Fibroblast of skin of left quadriceps (primary cell): ENCODE results near the gene PLPPR2.
"Not testable (repeated sequence)": the region's sequence is repeated elsewhere in the genome, so short reads cannot be mapped to it uniquely, and the experiment has no call there.

Experiments used
- DNase-seq, 2 experiments: peaks; one replicate each; pipeline ENCODE4 v3.0.0-alpha.2; 2013; ENCODE audit warnings: low read depth in 2 of 2

The PLPPR2 gene

GRCh38 chr19:11397089-11397610, 41.9 kb downstream of the PLPPR2 start:
- DNase-seq = no peak

- no peak for DNase-seq
Measured at GRCh38 chr19:11399667-11400066, 44.4 kb downstream of the PLPPR2 start.

GRCh38 chr19:11400798-11401197, 45.6 kb downstream of the PLPPR2 start:
- DNase-seq = no peak

- DNase-seq = no peak
Measured at GRCh38 chr19:11401808-11402543, 46.7 kb downstream of the PLPPR2 start.

GRCh38 chr19:11404588-11405222, 49.5 kb downstream of the PLPPR2 start:
- no peak for DNase-seq

- DNase-seq = no peak
Measured at GRCh38 chr19:11405846-11406643, 50.8 kb downstream of the PLPPR2 start.

- DNase-seq = not testable (repeated sequence)
Measured at GRCh38 chr19:11406703-11407236, 51.5 kb downstream of the PLPPR2 start.

GRCh38 chr19:11408591-11408990, 53.4 kb downstream of the PLPPR2 start:
- DNase-seq = no peak

GRCh38 chr19:11410682-11411081, 55.5 kb downstream of the PLPPR2 start:
- DNase-seq = no peak

- no peak for DNase-seq
Measured at GRCh38 chr19:11414544-11414943, 59.3 kb downstream of the PLPPR2 start.
